H9 (cell line): ENCODE measurements around the gene SRPK3. TPM values are rescaled to one million over a fixed set of nuclear protein-coding genes. Genes with fewer than 3 reads are reported as not detected.

ENCODE experiments used
- DNase-seq: peaks from one replicate; pipeline ENCODE4 v3.0.0-alpha.2; 2017
- H2AFZ ChIP-seq: one replicate; pipeline ENCODE4 v1.6.1; 2013; ENCODE audit warnings: mild to moderate bottlenecking, low read length, control low read depth, moderate library complexity
- H2AK5ac ChIP-seq: 2 replicates; pipeline ENCODE4 v1.6.1; 2013; ENCODE audit warnings: low read length, control low read depth, mixed read lengths; ENCODE audit not compliant: insufficient read length
- H2BK120ac ChIP-seq: one replicate; pipeline ENCODE4 v1.6.1; 2013; ENCODE audit warnings: low read depth, mild to moderate bottlenecking, low read length, control low read depth, inconsistent platforms; ENCODE audit not compliant: poor library complexity, severe bottlenecking
- H2BK12ac ChIP-seq: 2 replicates; pipeline ENCODE4 v1.6.1; 2013; ENCODE audit warnings: low read length, control low read depth, mixed read lengths, low read depth; ENCODE audit not compliant: insufficient read length
- H2BK15ac ChIP-seq: 2 replicates; pipeline ENCODE4 v1.6.1; 2013; ENCODE audit warnings: low read depth, low read length, control low read depth
- H2BK20ac ChIP-seq: one replicate; pipeline ENCODE4 v1.6.1; 2013; ENCODE audit warnings: low read depth, mild to moderate bottlenecking, low read length, control low read depth, inconsistent platforms; ENCODE audit not compliant: poor library complexity, severe bottlenecking
- H2BK5ac ChIP-seq: 2 replicates; pipeline ENCODE4 v1.6.1; 2013; ENCODE audit warnings: low read length, control low read depth, mixed read lengths; ENCODE audit not compliant: insufficient read length
- H3K14ac ChIP-seq: 2 replicates; pipeline ENCODE4 v1.6.1; 2013; ENCODE audit warnings: low read length, control low read depth; ENCODE audit not compliant: insufficient read depth
- H3K18ac ChIP-seq: 2 replicates; pipeline ENCODE4 v1.6.1; 2013; ENCODE audit warnings: low read depth, mild to moderate bottlenecking, mixed read lengths, low read length, control low read depth; ENCODE audit not compliant: insufficient read length
- H3K23ac ChIP-seq: 2 replicates; pipeline ENCODE4 v1.6.1; 2013; ENCODE audit warnings: low read length, control low read depth, mixed read lengths, low read depth; ENCODE audit not compliant: insufficient read length
- H3K23me2 ChIP-seq: 2 replicates; pipeline ENCODE4 v1.6.1; 2013; ENCODE audit warnings: low read depth, mild to moderate bottlenecking, mixed read lengths, low read length, control low read depth; ENCODE audit not compliant: insufficient read length, poor library complexity, severe bottlenecking
- H3K27ac ChIP-seq: 2 replicates; pipeline ENCODE4 v1.5.1; 2013; ENCODE audit warnings: low read length, control low read depth, mixed read lengths, low read depth; ENCODE audit not compliant: insufficient read length
- H3K27me3 ChIP-seq: 2 replicates; pipeline ENCODE4 v1.6.1; 2013; ENCODE audit warnings: low read length, control low read depth, inconsistent platforms; ENCODE audit not compliant: insufficient read depth
- H3K4ac ChIP-seq: 2 replicates; pipeline ENCODE4 v1.6.1; 2013; ENCODE audit warnings: low read depth, mild to moderate bottlenecking, control low read depth, inconsistent platforms, low read length, moderate library complexity
- H3K4me1 ChIP-seq: 2 replicates; pipeline ENCODE4 v1.6.1; 2013; ENCODE audit warnings: low read length, control low read depth, inconsistent platforms; ENCODE audit not compliant: insufficient read depth
- H3K4me2 ChIP-seq: 2 replicates; pipeline ENCODE4 v1.6.1; 2013; ENCODE audit warnings: low read length, control low read depth, mixed read lengths; ENCODE audit not compliant: insufficient read length, insufficient read depth
- H3K56ac ChIP-seq: 2 replicates; pipeline ENCODE4 v1.6.1; 2013; ENCODE audit warnings: low read depth, mild to moderate bottlenecking, mixed read lengths, low read length, control low read depth; ENCODE audit not compliant: insufficient read length
- H3K79me1 ChIP-seq: 2 replicates; pipeline ENCODE4 v1.6.1; 2013; ENCODE audit warnings: low read depth, mild to moderate bottlenecking, moderate library complexity, low read length, control low read depth, inconsistent platforms; ENCODE audit not compliant: insufficient read depth, poor library complexity, severe bottlenecking
- H3K79me2 ChIP-seq: 2 replicates; pipeline ENCODE4 v1.6.1; 2013; ENCODE audit warnings: low read length, control low read depth, inconsistent platforms; ENCODE audit not compliant: insufficient read depth
- H3K9ac ChIP-seq: 2 replicates; pipeline ENCODE4 v1.6.1; 2013; ENCODE audit warnings: low read length, control low read depth, mixed read lengths; ENCODE audit not compliant: insufficient read length; ENCODE audit errors: extremely low read depth
- H3K9me3 ChIP-seq: one replicate; pipeline ENCODE4 v1.6.1; 2013; ENCODE audit warnings: low read depth, low read length, inconsistent platforms; ENCODE audit not compliant: control insufficient read depth
- H3T11ph ChIP-seq: one replicate; pipeline ENCODE4 v1.6.1; 2013; ENCODE audit warnings: mild to moderate bottlenecking, low read length, control low read depth, inconsistent platforms
- H4K20me1 ChIP-seq: one replicate; pipeline ENCODE4 v1.6.1; 2013; ENCODE audit not compliant: control insufficient read depth, insufficient read length, insufficient read depth
- H4K5ac ChIP-seq: 2 replicates; pipeline ENCODE4 v1.6.1; 2013; ENCODE audit warnings: low read depth, mild to moderate bottlenecking, mixed read lengths, low read length, control low read depth; ENCODE audit not compliant: insufficient read length
- H4K8ac ChIP-seq: replicated peaks from 2 replicates; pipeline ENCODE4 v1.6.1; 2013; ENCODE audit warnings: low read length, control low read depth, mixed read lengths, low read depth; ENCODE audit not compliant: insufficient read length
- H4K91ac ChIP-seq: 2 replicates; pipeline ENCODE4 v1.6.1; 2013; ENCODE audit warnings: low read depth, mild to moderate bottlenecking, moderate library complexity, mixed read lengths, low read length, control low read depth; ENCODE audit not compliant: insufficient read length
- H3K27ac Mint-ChIP-seq, 3 experiments: 2 replicates in 2 of 3; 3 replicates in 1 of 3; pipeline ENCODE4 v1.8.0; 2020 to 2021; ENCODE audit warnings: mixed read lengths in 3 of 3, mild to moderate bottlenecking in 1 of 3, moderate library complexity in 1 of 3
- H3K27me3 Mint-ChIP-seq: 2 replicates; pipeline ENCODE4 v1.8.0; 2021; ENCODE audit warnings: low read depth, mild to moderate bottlenecking, moderate library complexity, mixed read lengths
- H3K36me3 Mint-ChIP-seq, 3 experiments: 2 replicates in 2 of 3; 3 replicates in 1 of 3; pipeline ENCODE4 v1.8.0; 2020 to 2021; ENCODE audit warnings: low read depth in 3 of 3, mixed read lengths in 3 of 3; ENCODE audit not compliant: insufficient read depth in 1 of 3
- H3K4me1 Mint-ChIP-seq, 2 experiments: 2 replicates each; pipeline ENCODE4 v1.8.0; 2020; ENCODE audit warnings: mixed read lengths in 2 of 2
- H3K4me3 Mint-ChIP-seq, 2 experiments: 2 replicates in 1 of 2; 3 replicates in 1 of 2; pipeline ENCODE4 v1.8.0; 2020 to 2021; ENCODE audit warnings: mild to moderate bottlenecking in 2 of 2, mixed read lengths in 2 of 2, moderate library complexity in 1 of 2
- H3K9me3 Mint-ChIP-seq, 2 experiments: 2 replicates in 1 of 2; 3 replicates in 1 of 2; pipeline ENCODE4 v1.8.0; 2020; ENCODE audit warnings: mild to moderate bottlenecking in 2 of 2, mixed read lengths in 2 of 2, moderate library complexity in 1 of 2
- CTCF ChIP-seq: fragments of 200-600 bp; sonication (generic); conservative IDR thresholded peaks from 3 replicates; pipeline ENCODE4 v1.8.0; 2021; ENCODE audit warnings: antibody characterized with exemption, mild to moderate bottlenecking
- WGBS: extraction: QIAGEN DNeasy Blood & Tissue Kit; methylation state at CpG from one replicate; pipeline ENCODE4 v1.1.7; 2013; ENCODE audit warnings: missing lambda C conversion rate, low lambda C conversion rate, mixed read lengths; ENCODE audit not compliant: insufficient read length; ENCODE audit errors: extremely low coverage; 5-methylcytosine and 5-hydroxymethylcytosine counted together
- total RNA-seq: library from RNA; stranded (reverse); gene quantifications from 2 replicates; pipeline ENCODE4 v1.2.1, GENCODE V29; 2021

The SRPK3 gene
- total RNA-seq, 1 experiment from 2014 or later = not detected

GRCh38 chrX:153806999-153807575 is 26.2 kb downstream of the SRPK3 start:
- H3K79me2 ChIP-seq = peaks cover 18% of the 10 kb centered on the region
- no peak overlapping the region for H3K4ac ChIP-seq
- H2AFZ ChIP-seq = no peak overlapping the region
- no peak overlapping the region for H3K23ac ChIP-seq
- no peak overlapping the region for H2BK20ac ChIP-seq
- no peak overlapping the region for H2AK5ac ChIP-seq
- H3K56ac ChIP-seq = no peak overlapping the region
- H4K5ac ChIP-seq = no peak overlapping the region
- no peak for TF ChIP-seq CTCF
- no peak overlapping the region for H4K91ac ChIP-seq
- H3K4me1 Mint-ChIP-seq = peaks cover under 1 to 6% of the 10 kb centered on the region in 2 experiments
- no peaks in the 10 kb centered on the region for H3K27me3 ChIP-seq
- H2BK12ac ChIP-seq = no peak overlapping the region
- no peak overlapping the region for H2BK15ac ChIP-seq
- H3K4me3 Mint-ChIP-seq = no peak overlapping the region
- no peak overlapping the region for H3T11ph ChIP-seq
- H2BK5ac ChIP-seq = no peak overlapping the region
- H3K4me1 ChIP-seq = no peaks in the 10 kb centered on the region
- H3K79me1 ChIP-seq = no peaks in the 10 kb centered on the region
- H3K27ac Mint-ChIP-seq = no peak overlapping the region
- H3K9me3 Mint-ChIP-seq = peaks cover 61 to 64% of the 10 kb centered on the region in 2 experiments
- no peak overlapping the region for H3K14ac ChIP-seq
- H2BK120ac ChIP-seq = no peak overlapping the region
- peaks cover 9 to 28% (median 21%) of the 10 kb centered on the region in 3 experiments; a peak in 6 of 7 replicates for H3K36me3 Mint-ChIP-seq
- no peak overlapping the region for H3K27ac ChIP-seq
- H3K18ac ChIP-seq = no peak overlapping the region
- no peaks in the 10 kb centered on the region for H3K23me2 ChIP-seq
- H3K27me3 Mint-ChIP-seq = peaks cover 7% of the 10 kb centered on the region
- peaks cover 18% of the 10 kb centered on the region for H3K9me3 ChIP-seq
- H3K4me2 ChIP-seq = no peak overlapping the region
- H4K8ac ChIP-seq = no peak overlapping the region
- DNase-seq = no peak
- no peak overlapping the region for H3K9ac ChIP-seq
- no CpG with 5 or more reads among the region's 28 CpGs for WGBS
- no peaks in the 10 kb centered on the region for H4K20me1 ChIP-seq
